HepG2 (cell line): ENCODE data around the gene ZNF626. TPM values are rescaled to one million over a fixed set of nuclear protein-coding genes. Genes with fewer than 3 reads are reported as not detected.

ENCODE experiments used
- ARID5B ChIP-seq: IDR thresholded peaks from 2 replicates; pipeline ENCODE4 v1.4.0; 2020; ENCODE audit warnings: mild to moderate bottlenecking, missing genetic modification reagents
- CBFB ChIP-seq: sonication (generic); formaldehyde crosslinking; IDR thresholded peaks from 2 replicates; pipeline ENCODE4 v1.4.0; 2020; ENCODE audit warnings: missing genetic modification reagents
- CHCHD3 ChIP-seq: sonication (generic); formaldehyde crosslinking; IDR thresholded peaks from 2 replicates; pipeline ENCODE4 v1.8.0; 2022; ENCODE audit warnings: mild to moderate bottlenecking, missing genetic modification reagents, moderate library complexity
- FOSL2 ChIP-seq: sonication (generic); formaldehyde crosslinking; IDR thresholded peaks from 2 replicates; pipeline ENCODE4 v1.4.0; 2020; ENCODE audit warnings: missing genetic modification reagents
- FOXK1 ChIP-seq: sonication (generic); formaldehyde crosslinking; IDR thresholded peaks from 2 replicates; pipeline ENCODE4 v1.4.0; 2020; ENCODE audit warnings: low read depth, missing genetic modification reagents, borderline replicate concordance
- HES4 ChIP-seq: sonication (generic); formaldehyde crosslinking; IDR thresholded peaks from 2 replicates; pipeline ENCODE4 v1.9.0; 2021; ENCODE audit warnings: mild to moderate bottlenecking, missing genetic modification reagents, borderline replicate concordance
- PHF5A ChIP-seq: IDR thresholded peaks from one replicate; pipeline ENCODE4 v1.6.1; 2018; ENCODE audit warnings: low read depth, missing genetic modification reagents; ENCODE audit not compliant: unreplicated experiment
- SAFB2 ChIP-seq: sonication (generic); formaldehyde crosslinking; IDR thresholded peaks from 2 replicates; pipeline ENCODE4 v1.5.1; 2020; ENCODE audit warnings: missing genetic modification reagents, low read depth, mild to moderate bottlenecking, borderline replicate concordance
- SMC3 ChIP-seq: IDR thresholded peaks from 2 replicates; pipeline ENCODE4 v1.6.1; 2011; ENCODE audit warnings: low read length, improper control_type of control experiment
- TAF15 ChIP-seq: fragments of 200-400 bp; formaldehyde crosslinking; IDR thresholded peaks from one replicate; pipeline ENCODE4 v1.6.1; 2018; ENCODE audit warnings: mild to moderate bottlenecking, low read depth, low read length; ENCODE audit not compliant: poor library complexity, severe bottlenecking
- TP53 ChIP-seq: sonication (generic); formaldehyde crosslinking; conservative IDR thresholded peaks from 2 replicates; pipeline ENCODE4 v1.4.0; 2020; ENCODE audit warnings: missing genetic modification reagents
- ZBTB38 ChIP-seq: sonication (generic); formaldehyde crosslinking; IDR thresholded peaks from 2 replicates; pipeline ENCODE4 v1.5.1; 2020; ENCODE audit warnings: mild to moderate bottlenecking, missing genetic modification reagents
- ZNF160 ChIP-seq: sonication (generic); formaldehyde crosslinking; IDR thresholded peaks from 2 replicates; pipeline ENCODE4 v1.8.0; 2022; ENCODE audit warnings: mild to moderate bottlenecking, inconsistent platforms, missing genetic modification reagents
- ZNF230 ChIP-seq: sonication (generic); formaldehyde crosslinking; IDR thresholded peaks from 2 replicates; pipeline ENCODE4 v1.4.0; 2020; ENCODE audit warnings: mild to moderate bottlenecking, missing genetic modification reagents
- ZNF337 ChIP-seq: sonication (generic); formaldehyde crosslinking; IDR thresholded peaks from 2 replicates; pipeline ENCODE4 v1.5.1; 2020; ENCODE audit warnings: missing genetic modification reagents, low read depth, mild to moderate bottlenecking, borderline replicate concordance
- ZNF350 ChIP-seq: sonication (generic); formaldehyde crosslinking; IDR thresholded peaks from 2 replicates; pipeline ENCODE4 v1.4.0; 2020; ENCODE audit warnings: mild to moderate bottlenecking, low read depth, missing genetic modification reagents, borderline replicate concordance
- ZNF879 ChIP-seq: sonication (generic); formaldehyde crosslinking; IDR thresholded peaks from 2 replicates; pipeline ENCODE4 v1.8.1; 2023; ENCODE audit warnings: missing genetic modification reagents
- polyA plus RNA-seq, 8 experiments: library from polyadenylated mRNA; depleted of rRNA in 3 of 8; stranded (reverse) in 7 of 8; unstranded in 1 of 8; fragments of >200 nt; fragmentation: Illumina TruSeq in 4 of 8; extraction: Trizol in 4 of 8; gene quantifications; 2 replicates each; pipeline versions ENCODE4 v1.2.1 to v1.2.3, GENCODE V29; 2011 to 2016; ENCODE audit warnings: low read depth in 4 of 8, missing spikeins in 1 of 8, mixed read lengths in 1 of 8; ENCODE audit not compliant: insufficient read depth in 1 of 8
- total RNA-seq, 5 experiments: library from RNA; depleted of rRNA; stranded (reverse); fragments of >200 nt; fragmentation: Illumina TruSeq; extraction: Trizol; gene quantifications; 2 replicates each; pipeline ENCODE4 v1.2.3, GENCODE V29; 2016; ENCODE audit warnings: low read depth in 1 of 5
- TF ChIP-seq, protein P1 (sequence below): IDR thresholded peaks from 2 replicates; pipeline ENCODE4 v1.6.1; 2016; ENCODE audit warnings: missing biosample characterization, missing genetic modification reagents, low read depth
- TF ChIP-seq, protein P2 (sequence below): sonication (generic); formaldehyde crosslinking; IDR thresholded peaks from 2 replicates; pipeline ENCODE4 v1.4.0; 2020; ENCODE audit warnings: mild to moderate bottlenecking, low read depth, missing genetic modification reagents
- TF ChIP-seq, protein P3 (sequence below): sonication (generic); formaldehyde crosslinking; IDR thresholded peaks from 2 replicates; pipeline ENCODE4 v1.8.1; 2023; ENCODE audit warnings: mild to moderate bottlenecking, missing genetic modification reagents

ZNF626 gene
- total and polyA plus RNA-seq, 2 of the 13 experiments (the other 11 are each of a cell fraction or from before 2014, with no cell fraction given), result 3.5 to 4.1 TPM

DNA sequence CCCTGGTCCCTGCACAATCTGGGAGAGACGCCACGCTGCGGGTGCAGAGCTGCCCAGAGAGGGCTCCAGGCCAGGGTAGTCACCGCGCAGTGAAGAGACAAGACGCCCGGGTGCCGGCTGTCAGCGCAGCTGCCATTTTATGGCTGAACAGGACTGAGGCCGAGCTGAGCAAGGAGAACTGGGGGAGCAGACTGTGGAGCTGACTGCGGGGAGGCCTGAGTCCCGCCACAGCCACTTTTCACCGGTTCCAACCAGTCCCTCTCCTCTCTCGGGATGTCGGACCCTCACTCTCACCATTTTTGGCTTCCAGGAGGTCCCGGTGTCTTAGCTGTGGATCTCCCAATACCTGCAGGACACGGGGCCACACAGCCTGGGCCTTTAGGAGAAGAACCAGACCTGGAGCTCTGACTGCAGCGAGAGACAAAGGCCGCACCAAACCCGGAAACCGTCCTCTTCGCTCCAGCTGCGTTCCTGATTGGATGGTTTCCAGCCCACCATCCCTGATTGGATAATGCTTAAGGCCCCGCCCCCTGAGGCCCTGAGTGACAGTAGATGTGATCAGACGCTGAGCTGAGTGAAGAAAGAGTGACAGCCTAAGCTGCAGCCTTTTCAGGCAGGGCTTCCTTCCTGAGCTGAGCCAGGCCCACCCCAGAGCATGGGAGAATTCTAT, at the start of gene ZNF626 (continued):
- TF ChIP-seq ARID5B (CRISPR knock-in tag), result no peak
- no peak for TF ChIP-seq TP53 (CRISPR knock-in tag)
- TF ChIP-seq PHF5A (CRISPR knock-in tag), result no peak
- TF ChIP-seq CHCHD3 (CRISPR knock-in tag), result no peak
- no peak for TF ChIP-seq ZNF230 (CRISPR knock-in tag)
- no peak for TF ChIP-seq TAF15
- TF ChIP-seq HES4, result no peak
- TF ChIP-seq SAFB2 (CRISPR knock-in tag), result no peak
- TF ChIP-seq SMC3, result no peak
- no peak for TF ChIP-seq CBFB (CRISPR knock-in tag)
- no peak for TF ChIP-seq FOSL2 (CRISPR knock-in tag)
- no peak for TF ChIP-seq ZNF160 (CRISPR knock-in tag)
- TF ChIP-seq, protein P1, sequence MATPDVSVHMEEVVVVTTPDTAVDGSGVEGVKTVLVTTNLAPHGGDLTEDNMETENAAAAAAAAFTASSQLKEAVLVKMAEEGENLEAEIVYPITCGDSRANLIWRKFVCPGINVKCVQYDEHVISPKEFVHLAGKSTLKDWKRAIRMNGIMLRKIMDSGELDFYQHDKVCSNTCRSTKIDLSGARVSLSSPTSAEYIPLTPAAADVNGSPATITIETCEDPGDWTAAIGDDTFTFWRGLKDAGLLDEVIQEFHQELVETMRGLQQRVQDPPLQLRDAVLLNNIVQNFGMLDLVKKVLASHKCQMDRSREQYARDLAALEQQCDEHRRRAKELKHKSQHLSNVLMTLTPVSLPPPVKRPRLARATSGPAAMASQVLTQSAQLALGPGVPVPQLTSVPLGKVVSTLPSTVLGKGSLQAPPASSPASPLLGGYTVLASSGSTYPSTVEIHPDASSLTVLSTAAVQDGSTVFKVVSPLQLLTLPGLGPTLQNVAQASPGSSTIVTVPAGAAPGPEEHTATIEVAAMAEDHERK, result no peak
- TF ChIP-seq ZNF879 (CRISPR knock-in tag), result no peak
- no peak for TF ChIP-seq ZNF350 (CRISPR knock-in tag)
- TF ChIP-seq FOXK1 (CRISPR knock-in tag), result no peak
- TF ChIP-seq, protein P2, sequence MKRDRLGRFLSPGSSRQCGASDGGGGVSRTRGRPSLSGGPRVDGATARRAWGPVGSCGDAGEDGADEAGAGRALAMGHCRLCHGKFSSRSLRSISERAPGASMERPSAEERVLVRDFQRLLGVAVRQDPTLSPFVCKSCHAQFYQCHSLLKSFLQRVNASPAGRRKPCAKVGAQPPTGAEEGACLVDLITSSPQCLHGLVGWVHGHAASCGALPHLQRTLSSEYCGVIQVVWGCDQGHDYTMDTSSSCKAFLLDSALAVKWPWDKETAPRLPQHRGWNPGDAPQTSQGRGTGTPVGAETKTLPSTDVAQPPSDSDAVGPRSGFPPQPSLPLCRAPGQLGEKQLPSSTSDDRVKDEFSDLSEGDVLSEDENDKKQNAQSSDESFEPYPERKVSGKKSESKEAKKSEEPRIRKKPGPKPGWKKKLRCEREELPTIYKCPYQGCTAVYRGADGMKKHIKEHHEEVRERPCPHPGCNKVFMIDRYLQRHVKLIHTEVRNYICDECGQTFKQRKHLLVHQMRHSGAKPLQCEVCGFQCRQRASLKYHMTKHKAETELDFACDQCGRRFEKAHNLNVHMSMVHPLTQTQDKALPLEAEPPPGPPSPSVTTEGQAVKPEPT (CRISPR knock-in tag), result no peak
- peak; percentile 36 for TF ChIP-seq ZBTB38 (CRISPR knock-in tag)
- TF ChIP-seq, protein P3, sequence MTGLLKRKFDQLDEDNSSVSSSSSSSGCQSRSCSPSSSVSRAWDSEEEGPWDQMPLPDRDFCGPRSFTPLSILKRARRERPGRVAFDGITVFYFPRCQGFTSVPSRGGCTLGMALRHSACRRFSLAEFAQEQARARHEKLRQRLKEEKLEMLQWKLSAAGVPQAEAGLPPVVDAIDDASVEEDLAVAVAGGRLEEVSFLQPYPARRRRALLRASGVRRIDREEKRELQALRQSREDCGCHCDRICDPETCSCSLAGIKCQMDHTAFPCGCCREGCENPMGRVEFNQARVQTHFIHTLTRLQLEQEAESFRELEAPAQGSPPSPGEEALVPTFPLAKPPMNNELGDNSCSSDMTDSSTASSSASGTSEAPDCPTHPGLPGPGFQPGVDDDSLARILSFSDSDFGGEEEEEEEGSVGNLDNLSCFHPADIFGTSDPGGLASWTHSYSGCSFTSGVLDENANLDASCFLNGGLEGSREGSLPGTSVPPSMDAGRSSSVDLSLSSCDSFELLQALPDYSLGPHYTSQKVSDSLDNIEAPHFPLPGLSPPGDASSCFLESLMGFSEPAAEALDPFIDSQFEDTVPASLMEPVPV (CRISPR knock-in tag), result no peak
- TF ChIP-seq ZNF337 (CRISPR knock-in tag), result no peak
